Measurements from ENCODE around the gene PTBP2.

DNA sequence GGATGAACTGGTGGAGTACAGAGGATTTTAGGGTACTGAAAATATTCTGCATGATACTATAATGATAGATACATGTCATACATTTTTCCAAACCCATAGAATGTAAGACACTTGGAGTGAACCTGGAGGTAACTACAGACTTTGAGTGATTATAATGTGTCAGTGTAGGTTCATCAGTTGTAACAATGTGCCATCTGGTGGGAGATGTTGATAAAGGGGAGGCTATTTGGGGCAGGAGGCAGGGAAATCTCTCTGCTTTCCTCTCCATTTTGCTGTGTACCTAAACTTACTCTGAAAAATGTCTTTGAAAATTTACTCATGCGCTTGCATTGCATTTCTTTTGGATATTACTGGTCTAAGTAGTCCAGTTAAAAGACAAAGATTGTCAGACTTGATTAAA is 35.2 kb downstream of the PTBP2 start:
- TF ChIP-seq EZH2 (IDR thresholded peaks at IDR 0.05; ENCODE audit: insufficient read depth, poor library complexity, severe bottlenecking) (no peak), EZH2phosphoT487 (IDR thresholded peaks at IDR 0.05; ENCODE audit: insufficient read depth, low read depth) (no peak)

All from GM23248 (cell line).